Stomach (tissue), 9 donors: ENCODE measurements around the gene ARID3B. TPM values are rescaled to one million over a fixed set of nuclear protein-coding genes. Genes with fewer than 3 reads are reported as not detected.

Source experiments
- DNase-seq, 2 donors: peaks; one replicate each; pipeline versions ENCODE4 v3.0.0 to v3.0.0-alpha.2; 2013 to 2019
- H3K27ac ChIP-seq, 5 donors: fragments of 200-600 bp in 4 of 5; sonication (generic) in 4 of 5; one replicate each; pipeline ENCODE4 v1.5.1; 2013 to 2019; ENCODE audit warnings: mild to moderate bottlenecking in 1 of 5, moderate library complexity in 1 of 5
- H3K27me3 ChIP-seq, 3 donors: fragments of 200-600 bp; sonication (generic); one replicate each; pipeline ENCODE4 v1.5.1; 2017 to 2019; ENCODE audit warnings: mixed run types in 1 of 3
- H3K36me3 ChIP-seq, 4 donors: fragments of 200-600 bp; sonication (generic); 1 replicate in 3 of 4; 2 replicates in 1 of 4; pipeline ENCODE4 v1.5.1; 2016 to 2019
- H3K4me1 ChIP-seq, 4 donors: fragments of 200-600 bp; sonication (generic); one replicate each; pipeline ENCODE4 v1.5.1; 2016 to 2019
- H3K4me3 ChIP-seq, 4 donors: fragments of 200-600 bp; sonication (generic) in 3 of 4; one replicate each; pipeline ENCODE4 v1.5.1; 2016 to 2019; ENCODE audit warnings: mild to moderate bottlenecking in 1 of 4
- H3K9me3 ChIP-seq, 4 donors: fragments of 200-600 bp; sonication (generic); one replicate each; pipeline ENCODE4 v1.5.1; 2016 to 2019
- CTCF ChIP-seq, 7 experiments: fragments of 450-650 bp in 4 of 7; fragments of 200-600 bp in 3 of 7; sonication (generic) in 3 of 7; IDR thresholded peaks; one replicate each; pipeline ENCODE4 v1.5.1; 2016 to 2019; ENCODE audit warnings: antibody characterized with exemption in 7 of 7, control low read depth in 2 of 7, mild to moderate bottlenecking in 1 of 7
- EP300 ChIP-seq: sonication (generic); formaldehyde crosslinking; IDR thresholded peaks from one replicate; pipeline ENCODE4 v1.6.1; 2017; ENCODE audit warnings: antibody characterized with exemption
- POLR2A ChIP-seq, 4 donors: fragments of 450-650 bp; IDR thresholded peaks; one replicate each; pipeline ENCODE4 v1.6.1; 2016; ENCODE audit warnings: antibody characterized with exemption in 4 of 4, control low read depth in 2 of 4, mild to moderate bottlenecking in 1 of 4, moderate library complexity in 1 of 4
- POLR2AphosphoS5 ChIP-seq, 3 donors: sonication (generic); formaldehyde crosslinking; IDR thresholded peaks; one replicate each; pipeline ENCODE4 v1.6.1; 2016; ENCODE audit warnings: antibody characterized with exemption in 3 of 3
- WGBS, 5 donors: extraction: QIAGEN DNeasy Blood & Tissue Kit in 3 of 5; methylation state at CpG; one replicate each; pipeline versions ENCODE4 v1.1.5 to v1.1.7; 2013 to 2018; 5-methylcytosine and 5-hydroxymethylcytosine counted together
- intact Hi-C: fragments of 100-400 bp; cut with DNase I; formaldehyde crosslinking; loops from one replicate; pipeline ENCODE4 v1.15.1; 2023; ENCODE audit warnings: low total_unique reads
- polyA plus RNA-seq, 3 donors: library from polyadenylated mRNA; stranded (reverse); fragments of 200-250 nt; gene quantifications; one replicate each; pipeline ENCODE4 v1.2.3, GENCODE V29; 2013
- total RNA-seq, 5 donors: library from RNA; depleted of rRNA; stranded (reverse); fragments of >200 nt; gene quantifications; one replicate each; pipeline versions ENCODE4 v1.1.0 to v1.2.3, GENCODE V29; 2014 to 2016
- donor health status: healthy with polysubstance abuse.
- donor health status: Bipolar disorder and iron deficiency.
- donor health status: healthy.

Gene ARID3B
- total and polyA plus RNA-seq, 8 donors: 2.2 to 25.2 (median 5.1) TPM

DNA sequence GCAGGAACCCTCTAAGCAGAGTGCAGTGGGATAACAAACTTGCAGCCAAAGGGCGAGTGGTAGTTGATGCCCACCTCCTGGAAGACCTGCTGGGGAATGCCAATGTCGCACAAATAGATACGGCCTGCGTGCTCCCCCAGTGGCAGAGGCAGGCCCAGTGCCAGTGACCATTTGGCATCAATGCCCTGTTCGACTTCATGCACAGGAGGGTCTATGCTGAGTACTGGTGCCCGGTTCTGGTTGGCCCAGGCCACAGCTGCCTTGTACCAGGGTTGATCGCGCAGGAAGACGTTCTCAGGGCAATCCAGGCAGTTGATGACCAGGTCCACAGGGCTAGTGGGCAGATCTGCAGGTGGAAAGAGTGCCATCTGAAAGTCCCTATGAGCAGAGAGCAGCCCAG is 91.6 kb downstream of the ARID3B start:
- Histone ChIP-seq H3K4me3 (no peak overlapping the region), H3K36me3 (peaks cover 58 to 100% (median 99%) of the 10 kb centered on the region in 4 donors), H3K9me3 (no peaks in the 10 kb centered on the region), H3K27ac (no peak overlapping the region), H3K27me3 (no peaks in the 10 kb centered on the region), H3K4me1 (no peaks in the 10 kb centered on the region)
- TF ChIP-seq CTCF (IDR thresholded peaks at IDR 0.05) (no peak), POLR2AphosphoS5 (IDR thresholded peaks at IDR 0.05) (no peak), EP300 (no peak), POLR2A (IDR thresholded peaks at IDR 0.05) (no peak)
- intact Hi-C loops: loop anchor here (10.0 kb wide), 1 partner anchor 258 kb away; no protein-coding TSS in a partner anchor
- WGBS, 5 donors: 85 to 94% (median 87%) methylated on average over 4 to 9 of the region's 9 CpGs
- no peak for DNase-seq

DNA sequence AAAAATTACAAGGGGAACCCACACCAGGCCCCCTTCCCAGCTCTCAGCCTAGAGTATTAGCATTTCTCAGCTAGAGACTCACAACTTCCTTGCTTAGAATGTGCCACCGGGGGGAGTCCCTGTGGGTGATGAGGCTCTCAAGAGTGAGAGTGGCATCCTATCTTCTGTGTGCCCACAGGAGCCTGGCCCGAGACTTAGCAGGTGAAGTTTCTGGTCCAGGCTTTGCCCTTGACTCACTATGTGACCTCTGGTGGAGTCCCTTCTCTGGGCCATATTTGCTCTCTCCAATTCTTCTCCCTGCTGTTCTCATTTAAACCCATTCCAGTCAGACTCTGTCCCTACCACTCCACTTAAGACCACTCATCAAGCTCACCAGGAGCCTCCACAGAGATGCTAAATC is 92.8 kb downstream of the ARID3B start:
- H3K27me3 ChIP-seq: no peaks in the 10 kb centered on the region
- TF ChIP-seq POLR2A (IDR thresholded peaks at IDR 0.05): no peak
- no peak for TF ChIP-seq EP300
- TF ChIP-seq CTCF (IDR thresholded peaks at IDR 0.05): no peak
- no peak for TF ChIP-seq POLR2AphosphoS5 (IDR thresholded peaks at IDR 0.05)
- no peaks in the 10 kb centered on the region for H3K9me3 ChIP-seq
- peaks cover 50 to 100% (median 99%) of the 10 kb centered on the region in 4 donors for H3K36me3 ChIP-seq
- no peak for DNase-seq
- no peaks in the 10 kb centered on the region for H3K4me1 ChIP-seq
- H3K4me3 ChIP-seq: no peak overlapping the region
- 65 to 80% (median 74%) methylated on average over 2 of the region's 2 CpGs for WGBS, 5 donors
- no peak overlapping the region for H3K27ac ChIP-seq
- intact Hi-C loops: loop anchor here (10.0 kb wide), 1 partner anchor 259 kb away; no protein-coding TSS in a partner anchor

DNA sequence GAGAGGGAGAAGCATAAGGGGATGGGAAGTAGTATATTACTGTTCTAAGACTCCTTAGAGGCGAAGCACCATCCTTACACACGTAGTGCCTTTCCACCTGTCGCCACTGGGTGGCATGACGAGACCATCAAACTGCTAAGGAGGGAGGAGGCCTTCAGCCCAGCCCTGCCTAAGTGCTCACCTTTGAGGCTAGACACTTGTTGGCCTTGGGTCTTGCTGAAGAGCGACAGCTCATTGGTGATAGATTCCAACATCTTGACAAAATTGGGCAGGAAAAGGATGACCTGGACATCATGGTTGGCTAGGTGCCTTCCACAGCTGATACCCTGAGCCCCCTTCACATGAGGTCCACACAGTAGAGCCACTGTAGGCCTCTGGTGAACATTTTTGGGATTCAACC is 94.2 kb downstream of the ARID3B start:
- peak; percentile 72 to 86 for DNase-seq
- no peak for TF ChIP-seq EP300
- TF ChIP-seq POLR2AphosphoS5 (IDR thresholded peaks at IDR 0.05): peak in 1 of 3 donors; percentile 54
- peak in 5 of 7 experiments; percentile 82 to 92 (median 89) for TF ChIP-seq CTCF (IDR thresholded peaks at IDR 0.05)
- Histone ChIP-seq H3K36me3 (peaks cover 51 to 100% (median 99%) of the 10 kb centered on the region in 4 donors), H3K27me3 (no peaks in the 10 kb centered on the region), H3K4me3 (no peak overlapping the region), H3K4me1 (no peaks in the 10 kb centered on the region), H3K9me3 (no peaks in the 10 kb centered on the region), H3K27ac (no peak overlapping the region)
- intact Hi-C loops: loop anchor here (5.0 to 10.0 kb wide), 2 partner anchors 132 to 260 kb away; no protein-coding TSS in a partner anchor
- 13 to 26% (median 18%) methylated on average over 5 of the region's 5 CpGs for WGBS, 5 donors

GRCh38 chr15:74636984-74637383 is 96.0 kb downstream of the ARID3B start:
- Histone ChIP-seq H3K4me3 (no peak overlapping the region), H3K4me1 (peaks cover 0 to 17% (median 13%) of the 10 kb centered on the region in 4 donors), H3K27me3 (no peaks in the 10 kb centered on the region), H3K9me3 (no peaks in the 10 kb centered on the region), H3K36me3 (peaks cover 49 to 97% (median 88%) of the 10 kb centered on the region in 4 donors), H3K27ac (no peak overlapping the region)
- DNase-seq: no peak
- TF ChIP-seq CTCF (IDR thresholded peaks at IDR 0.05) (no peak), POLR2AphosphoS5 (IDR thresholded peaks at IDR 0.05) (no peak), EP300 (no peak), POLR2A (IDR thresholded peaks at IDR 0.05) (no peak)
- intact Hi-C loops: loop anchor here (5.0 to 10.0 kb wide), 2 partner anchors 130 to 262 kb away; no protein-coding TSS in a partner anchor
- 62 to 86% (median 67%) methylated on average over 1 of the region's 1 CpG for WGBS, 5 donors
